Adrenal gland (tissue), 12 donors: Measurements from ENCODE around the gene CMKLR1. TPM values are rescaled to one million over a fixed set of nuclear protein-coding genes. Genes with fewer than 3 reads are reported as not detected.

ENCODE experiments used
- DNase-seq, 7 donors: peaks; one replicate each; pipeline ENCODE4 v3.0.0-alpha.2; 2019 to 2020
- H3K27ac ChIP-seq, 5 donors: fragments of 200-600 bp; sonication (generic) in 4 of 5; 1 replicate in 3 of 5; 2 replicates in 2 of 5; pipeline versions ENCODE4 v1.5.1 to v1.8.0; 2016 to 2020; ENCODE audit warnings: mild to moderate bottlenecking in 1 of 5
- H3K27me3 ChIP-seq: fragments of 200-600 bp; 2 replicates; pipeline ENCODE4 v1.8.0; 2021
- H3K36me3 ChIP-seq, 2 donors: fragments of 200-600 bp; replicated peaks in 1 of 2; 1 replicate in 1 of 2; 2 replicates in 1 of 2; pipeline versions ENCODE4 v1.5.1 to v1.8.0; 2018 to 2022
- H3K4me1 ChIP-seq, 2 donors: fragments of 200-600 bp; replicated peaks in 1 of 2; 1 replicate in 1 of 2; 2 replicates in 1 of 2; pipeline versions ENCODE4 v1.5.1 to v1.8.0; 2018 to 2021
- H3K4me3 ChIP-seq, 4 donors: fragments of 200-600 bp; sonication (generic) in 3 of 4; one replicate each; pipeline ENCODE4 v1.5.1; 2016 to 2018
- H3K9me3 ChIP-seq, 3 donors: fragments of 200-600 bp; sonication (generic) in 1 of 3; replicated peaks in 1 of 3; 1 replicate in 2 of 3; 2 replicates in 1 of 3; pipeline versions ENCODE4 v1.5.1 to v1.8.0; 2016 to 2021
- CTCF ChIP-seq, 6 experiments: fragments of 450-650 bp in 4 of 6; fragments of 200-600 bp in 2 of 6; sonication (generic) in 1 of 6; IDR thresholded peaks; 1 replicate in 5 of 6; 2 replicates in 1 of 6; pipeline versions ENCODE4 v1.5.1 to v1.8.0; 2016 to 2021; ENCODE audit warnings: antibody characterized with exemption in 6 of 6, mild to moderate bottlenecking in 2 of 6, moderate library complexity in 1 of 6
- POLR2A ChIP-seq, 2 donors: fragments of 450-650 bp; IDR thresholded peaks; one replicate each; pipeline ENCODE4 v1.6.1; 2017; ENCODE audit warnings: antibody characterized with exemption in 2 of 2, mild to moderate bottlenecking in 2 of 2, moderate library complexity in 1 of 2
- WGBS, 4 donors: extraction: QIAGEN DNeasy Blood & Tissue Kit in 2 of 4; methylation state at CpG; one replicate each; pipeline versions ENCODE4 v1.1.5 to v1.1.7; 2013 to 2017; 5-methylcytosine and 5-hydroxymethylcytosine counted together
- intact Hi-C, 2 donors: fragments of 100-400 bp; cut with DNase I; formaldehyde crosslinking; loops; one replicate each; pipeline versions ENCODE4 v1.14.1 to v1.15.0; 2022 to 2023
- polyA plus RNA-seq, 3 donors: library from polyadenylated mRNA; stranded (reverse); fragments of 200-250 nt in 2 of 3; fragments of 350-450 nt in 1 of 3; fragmentation: Illumina TruSeq in 1 of 3; extraction: RNeasy Lipid Tissue Mini Kit (QIAGEN cat#74804) in 1 of 3; gene quantifications; one replicate each; pipeline ENCODE4 v1.2.3, GENCODE V29; 2013 to 2014
- total RNA-seq, 9 donors: library from RNA; depleted of rRNA in 4 of 9; stranded (reverse); fragments of >200 nt in 4 of 9; fragments of 120-200 nt in 1 of 9; fragmentation: NEBNext Ultra II Directional in 1 of 9; extraction: Animal tissue kit (Norgen Biotek cat#: 25700) in 1 of 9; gene quantifications; one replicate each; pipeline versions ENCODE4 v1.1.0 to v1.2.4, GENCODE V29; 2013 to 2023
- donor health status: healthy with polysubstance abuse.
- donor health status: Bipolar disorder and iron deficiency.
- donor health status: DM: yes; HTN: yes; CAD: no.
- donor health status: DM: no; HTN: no; CAD: no.
- donor health status: DM: no; HTN: no; CAD: no.
- donor health status: DM: yes; HTN: yes; CAD: no.

Gene CMKLR1
- total and polyA plus RNA-seq, 12 donors: 2.1 to 26.6 (median 17.0) TPM

GRCh38 chr12:108277613-108278012, 61.5 kb downstream of the CMKLR1 start:
- DNase-seq: no peak
- TF ChIP-seq CTCF (IDR thresholded peaks at IDR 0.05) (no peak), POLR2A (IDR thresholded peaks at IDR 0.05) (no peak)
- intact Hi-C loops: no loop called here
- Histone ChIP-seq H3K27me3 (peaks cover 5% of the 10 kb centered on the region), H3K9me3 (no peaks in the 10 kb centered on the region), H3K4me3 (no peak overlapping the region), H3K27ac (no peak overlapping the region), H3K36me3 (no peaks in the 10 kb centered on the region), H3K4me1 (no peaks in the 10 kb centered on the region)

GRCh38 chr12:108273217-108273616, 65.9 kb downstream of the CMKLR1 start:
- intact Hi-C loops: no loop called here
- H3K9me3 ChIP-seq: no peaks in the 10 kb centered on the region
- H3K27me3 ChIP-seq: no peaks in the 10 kb centered on the region
- TF ChIP-seq POLR2A (IDR thresholded peaks at IDR 0.05) (no peak), CTCF (IDR thresholded peaks at IDR 0.05) (no peak)
- H3K4me3 ChIP-seq: no peak overlapping the region
- DNase-seq: no peak
- no peaks in the 10 kb centered on the region for H3K4me1 ChIP-seq
- no peak overlapping the region for H3K27ac ChIP-seq
- WGBS, 4 donors: 32 to 80% (median 56%) methylated on average over 1 to 2 of the region's 2 CpGs
- no peaks in the 10 kb centered on the region for H3K36me3 ChIP-seq

GRCh38 chr12:108271951-108272872, 66.9 kb downstream of the CMKLR1 start:
- Histone ChIP-seq H3K4me1 (no peaks in the 10 kb centered on the region), H3K27ac (no peak overlapping the region), H3K9me3 (no peaks in the 10 kb centered on the region), H3K4me3 (no peak overlapping the region), H3K27me3 (no peaks in the 10 kb centered on the region), H3K36me3 (no peaks in the 10 kb centered on the region)
- WGBS, 4 donors: 62 to 73% (median 70%) methylated on average over 6 of the region's 6 CpGs
- no peak for TF ChIP-seq POLR2A (IDR thresholded peaks at IDR 0.05)
- TF ChIP-seq CTCF (IDR thresholded peaks at IDR 0.05): no peak
- intact Hi-C loops: no loop called here
- no peak for DNase-seq

DNA sequence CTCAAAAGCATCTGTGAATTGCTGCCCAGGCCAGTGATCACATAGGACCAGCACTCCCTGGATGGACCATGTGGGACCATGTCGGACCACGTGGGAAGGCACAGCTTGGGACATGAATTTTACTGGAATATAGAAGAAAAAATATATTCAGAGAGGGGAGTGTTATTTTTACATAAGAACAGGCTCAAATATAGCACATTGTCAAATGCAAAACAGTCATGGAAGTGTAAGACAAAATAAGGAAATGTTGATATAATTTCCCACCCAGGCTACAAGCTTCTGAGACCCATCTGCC, 68.3 kb downstream of the CMKLR1 start:
- no peak for TF ChIP-seq POLR2A (IDR thresholded peaks at IDR 0.05)
- intact Hi-C loops: no loop called here
- Histone ChIP-seq H3K9me3 (no peaks in the 10 kb centered on the region), H3K36me3 (no peaks in the 10 kb centered on the region), H3K4me1 (no peaks in the 10 kb centered on the region), H3K27ac (no peak overlapping the region), H3K4me3 (no peak overlapping the region), H3K27me3 (no peaks in the 10 kb centered on the region)
- WGBS, 4 donors: 56 to 76% (median 62%) methylated on average over 2 of the region's 2 CpGs
- DNase-seq: no peak
